GM12872 (cell line): ENCODE measurements around the gene CPXM1.

Experiments used
- CTCF ChIP-seq: IDR thresholded peaks from 3 replicates; pipeline ENCODE4 v1.5.1; 2011; ENCODE audit warnings: low read depth, mild to moderate bottlenecking, low read length, moderate library complexity; ENCODE audit not compliant: insufficient read depth

Gene CPXM1

DNA sequence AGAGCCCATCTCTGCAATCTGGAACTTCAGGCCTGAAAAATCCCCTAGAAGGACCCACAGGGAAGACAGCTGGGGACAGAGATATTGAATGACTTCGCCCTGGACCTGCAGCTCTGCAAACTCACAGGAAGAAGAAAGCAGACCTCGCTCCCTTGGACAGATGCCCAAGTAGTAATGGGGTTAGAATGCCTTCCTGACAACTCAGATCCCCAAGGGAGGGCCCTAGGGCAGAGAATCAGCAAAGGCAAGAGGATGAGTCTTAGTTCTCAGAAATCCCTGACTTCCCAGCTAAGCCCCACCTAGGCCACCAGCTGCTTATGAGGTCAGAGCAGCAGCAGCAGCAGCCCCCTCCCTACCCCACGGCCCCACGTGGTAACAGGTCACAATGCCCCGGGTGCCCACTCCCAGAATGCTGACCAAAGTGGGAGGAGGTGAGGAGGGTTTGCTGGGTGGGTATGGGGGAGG lies 14.2 kb upstream of the CPXM1 start, which contains the start of gene C20orf141:
Gene C20orf141, plus strand, starts transcription at position 401 of the 465 bp plus-strand sequence. CDS start 198 bp downstream, outside the sequence.
- no peak for TF ChIP-seq CTCF

DNA sequence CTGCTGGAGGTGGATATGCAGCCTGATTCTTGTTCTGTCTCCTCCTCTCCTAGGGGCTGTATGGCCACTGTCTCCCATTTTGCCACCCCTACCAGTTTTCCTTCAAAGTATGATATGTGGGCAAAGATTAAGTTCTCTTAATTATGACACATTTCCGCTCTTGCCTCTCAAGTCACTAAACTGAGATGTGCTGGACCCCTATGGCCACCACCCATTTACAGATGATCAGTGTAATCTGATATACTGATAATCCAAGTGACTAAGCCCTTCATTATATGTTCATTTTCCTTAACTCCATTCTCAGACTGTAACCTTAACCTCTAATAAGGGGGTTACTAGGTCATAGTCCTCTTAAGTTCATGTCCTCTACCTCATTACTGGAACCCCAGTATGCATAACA lies 13.6 kb upstream of the CPXM1 start:
- TF ChIP-seq CTCF: no peak

- TF ChIP-seq CTCF: no peak
These were observed 11.8 kb upstream of the CPXM1 start for GRCh38 chr20:2812189-2812588.

DNA sequence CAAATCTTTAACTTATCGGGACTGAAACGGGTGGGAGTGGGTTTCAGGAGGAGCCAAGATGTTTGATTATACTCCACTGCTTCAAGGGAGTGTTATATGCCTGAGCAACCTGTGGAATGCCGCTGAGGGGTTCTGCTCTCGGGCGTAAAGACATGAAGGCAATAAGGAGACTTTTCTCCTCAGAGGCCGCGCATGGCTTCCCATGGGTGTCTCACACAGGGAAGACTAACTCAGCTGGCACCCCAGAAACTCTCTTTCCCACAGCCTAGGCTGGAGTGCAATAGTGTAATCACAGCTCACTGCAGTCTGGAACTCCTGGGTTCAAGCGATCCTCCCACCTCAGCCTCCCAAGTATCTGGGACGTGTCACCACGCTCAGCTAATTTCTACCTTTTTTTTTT lies 9.3 kb upstream of the CPXM1 start:
- TF ChIP-seq CTCF: no peak

DNA sequence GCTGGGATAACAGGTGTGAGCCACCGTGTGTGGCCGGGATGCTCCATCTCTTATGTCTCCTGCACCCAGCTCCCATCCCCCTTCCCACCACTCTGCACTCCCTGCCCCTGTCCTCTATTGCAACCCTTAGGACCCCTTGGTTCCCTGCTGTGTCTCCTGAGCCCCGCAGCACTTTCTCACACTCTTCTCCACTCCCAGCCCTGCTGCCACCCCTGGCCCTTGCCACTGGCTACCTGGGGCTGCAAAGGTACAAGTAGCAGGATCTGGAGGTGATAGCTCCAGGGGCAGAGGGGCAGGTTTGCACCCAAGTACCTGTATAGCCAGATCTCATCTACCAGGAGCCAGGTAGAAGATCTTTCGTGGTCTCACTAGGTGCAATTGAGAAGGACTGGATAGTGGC lies 6.6 kb upstream of the CPXM1 start:
- TF ChIP-seq CTCF: no peak

- no peak for TF ChIP-seq CTCF
These were observed 5.9 kb upstream of the CPXM1 start for GRCh38 chr20:2806351-2806701.

GRCh38 chr20:2805689-2806350 lies 5.4 kb upstream of the CPXM1 start:
- no peak for TF ChIP-seq CTCF
